GM12801 (cell line): ENCODE measurements around the gene UTF1.

Experiments
- TF ChIP-seq, protein P1 (sequence below): IDR thresholded peaks from one replicate; pipeline ENCODE4 v1.5.1; 2011; ENCODE audit warnings: control low read depth; ENCODE audit not compliant: insufficient read length; ENCODE audit errors: extremely low read depth

UTF1 gene

DNA sequence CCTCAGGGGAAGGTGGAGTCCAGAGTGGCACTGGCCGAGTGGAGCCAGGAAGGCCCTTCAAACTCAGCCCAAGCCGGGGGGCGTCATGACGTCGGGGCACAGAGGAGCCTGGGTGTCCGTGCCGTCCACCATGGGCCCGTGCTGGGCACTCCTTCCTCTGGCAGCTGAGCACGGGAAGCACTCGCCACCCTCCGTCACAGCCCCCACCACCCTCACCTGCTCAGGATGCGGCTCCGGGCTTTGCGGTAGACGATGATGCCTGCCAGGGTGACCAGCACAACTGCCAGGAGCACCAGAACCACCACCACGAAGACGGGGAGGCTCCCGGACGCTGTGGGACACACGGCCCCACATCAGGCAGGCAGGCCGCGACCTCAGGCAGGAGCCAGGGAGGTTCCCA, 38.5 kb downstream of the UTF1 start:
- TF ChIP-seq, protein P1, sequence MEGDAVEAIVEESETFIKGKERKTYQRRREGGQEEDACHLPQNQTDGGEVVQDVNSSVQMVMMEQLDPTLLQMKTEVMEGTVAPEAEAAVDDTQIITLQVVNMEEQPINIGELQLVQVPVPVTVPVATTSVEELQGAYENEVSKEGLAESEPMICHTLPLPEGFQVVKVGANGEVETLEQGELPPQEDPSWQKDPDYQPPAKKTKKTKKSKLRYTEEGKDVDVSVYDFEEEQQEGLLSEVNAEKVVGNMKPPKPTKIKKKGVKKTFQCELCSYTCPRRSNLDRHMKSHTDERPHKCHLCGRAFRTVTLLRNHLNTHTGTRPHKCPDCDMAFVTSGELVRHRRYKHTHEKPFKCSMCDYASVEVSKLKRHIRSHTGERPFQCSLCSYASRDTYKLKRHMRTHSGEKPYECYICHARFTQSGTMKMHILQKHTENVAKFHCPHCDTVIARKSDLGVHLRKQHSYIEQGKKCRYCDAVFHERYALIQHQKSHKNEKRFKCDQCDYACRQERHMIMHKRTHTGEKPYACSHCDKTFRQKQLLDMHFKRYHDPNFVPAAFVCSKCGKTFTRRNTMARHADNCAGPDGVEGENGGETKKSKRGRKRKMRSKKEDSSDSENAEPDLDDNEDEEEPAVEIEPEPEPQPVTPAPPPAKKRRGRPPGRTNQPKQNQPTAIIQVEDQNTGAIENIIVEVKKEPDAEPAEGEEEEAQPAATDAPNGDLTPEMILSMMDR: no peak

GRCh38 chr10:133269367-133269766, 39.4 kb downstream of the UTF1 start:
- TF ChIP-seq, protein P1: no peak

DNA sequence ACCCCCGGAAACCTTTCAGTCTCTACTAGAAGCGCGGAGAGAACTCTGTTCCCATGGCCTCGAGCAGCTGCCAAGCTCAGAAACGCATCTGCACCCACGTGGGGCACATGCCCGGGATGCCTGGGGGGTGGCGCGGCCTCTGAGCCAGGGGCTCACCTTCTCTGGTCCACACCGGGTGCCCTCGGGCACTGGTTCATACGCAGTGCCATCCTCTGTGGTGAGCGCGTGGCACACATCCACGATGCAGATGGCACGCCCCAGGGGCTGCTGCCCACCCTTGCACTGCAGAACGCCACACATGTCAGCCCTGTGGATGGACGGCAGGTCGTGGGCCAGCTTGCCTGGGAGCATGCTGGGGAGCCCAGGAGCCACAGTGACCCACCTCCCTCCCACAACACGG, 40.2 kb downstream of the UTF1 start:
- TF ChIP-seq, protein P1: no peak

DNA sequence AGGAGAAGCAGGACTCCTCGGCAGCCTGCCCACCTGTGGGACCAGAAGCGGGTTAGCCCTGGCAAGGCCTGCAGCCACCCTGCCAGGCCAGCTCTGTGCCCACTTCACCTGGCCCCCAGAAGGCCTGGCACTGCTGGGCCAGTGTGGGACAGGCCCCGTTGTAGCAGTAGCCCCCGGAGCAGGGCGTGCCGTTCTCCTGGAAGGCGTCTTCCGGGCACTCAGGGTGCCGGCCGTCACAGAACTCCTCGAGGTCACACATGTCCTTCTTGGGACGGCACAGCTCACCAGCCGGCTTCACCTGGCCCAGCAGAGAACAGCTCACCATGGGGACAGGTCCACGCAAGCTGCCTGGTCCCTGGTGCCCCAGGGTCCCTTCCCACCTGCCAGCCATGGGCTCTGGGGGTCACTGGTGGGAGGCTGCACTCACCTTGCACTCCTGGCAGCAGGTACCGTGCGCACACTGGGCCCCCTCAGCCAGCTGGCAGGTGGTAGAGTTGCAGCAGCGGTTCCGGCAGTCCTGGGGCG, 40.8 kb downstream of the UTF1 start:
- TF ChIP-seq, protein P1: no peak

- TF ChIP-seq, protein P1: no peak
Measured at GRCh38 chr10:133271521-133272300, 41.7 kb downstream of the UTF1 start.

- TF ChIP-seq, protein P1: no peak
Measured at GRCh38 chr10:133272301-133272963, 42.4 kb downstream of the UTF1 start.

DNA sequence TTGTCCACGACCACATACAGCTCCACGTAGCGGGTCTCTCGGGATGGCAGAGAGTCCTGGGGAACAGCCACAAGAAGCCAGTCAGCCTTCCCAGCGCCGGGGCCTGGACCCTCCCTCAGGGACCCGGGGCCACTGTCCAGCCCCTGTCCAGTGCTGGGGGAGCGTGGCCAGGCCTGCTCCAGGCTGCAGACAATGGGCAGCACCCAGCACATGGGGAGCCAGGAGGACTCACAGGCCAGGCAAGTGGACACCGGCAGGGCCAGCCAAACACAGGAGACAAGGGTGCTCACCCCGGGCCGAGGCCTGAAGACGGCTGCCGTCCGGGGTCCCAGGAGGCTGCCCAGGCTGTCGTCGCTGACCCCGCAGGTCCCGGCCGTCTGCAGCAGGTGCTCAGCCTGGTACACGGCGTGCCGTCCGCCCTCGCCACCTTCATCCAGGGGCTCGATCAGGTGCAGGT, 43.0 kb downstream of the UTF1 start:
- TF ChIP-seq, protein P1: no peak
